ENCODE data around the gene NEURL2. TPM values are rescaled to one million over a fixed set of nuclear protein-coding genes. Genes with fewer than 3 reads are reported as not detected.

The NEURL2 gene
- total and polyA plus RNA-seq, 3 experiments from 2014 or later = 0.94 to 2.8 (median 2.7) TPM

- no peaks in the 10 kb centered on the region for H3K9me3 Mint-ChIP-seq
- peak in 2 of 5 donors; percentile 22 to 37 for DNase-seq
- peak overlapping the region; percentile 87 to 95 (median 92) for H3K4me3 Mint-ChIP-seq
- peaks cover 23% of the 10 kb centered on the region for H3K4me1 ChIP-seq (ENCODE audit: insufficient read depth, low read length)
- no peak overlapping the region for H3K27ac ChIP-seq (ENCODE audit: low read depth, low read length)
- no peaks in the 10 kb centered on the region for H3K27me3 ChIP-seq (ENCODE audit: insufficient read depth, low read length, poor library complexity, severe bottlenecking)
- peaks cover 8% of the 10 kb centered on the region for H3K36me3 ChIP-seq (ENCODE audit: insufficient read depth, low read length)
- peak overlapping the region; percentile 78 to 97 (median 87) for H3K27ac Mint-ChIP-seq
- peaks cover 3 to 45% (median 7%) of the 10 kb centered on the region in 3 donors for H3K36me3 Mint-ChIP-seq
- no peak overlapping the region for H3K4me3 ChIP-seq (ENCODE audit: low read length)
- peaks cover 28 to 47% (median 35%) of the 10 kb centered on the region in 3 donors for H3K4me1 Mint-ChIP-seq
- no peaks in the 10 kb centered on the region for H3K27me3 Mint-ChIP-seq
- H3K9me3 ChIP-seq (ENCODE audit: low read length) = no peaks in the 10 kb centered on the region
- ChIA-PET CTCF (interaction anchor here (0.8 to 7.1 kb wide), 4 partner anchors 25 to 94 kb away, joined by 3 to 39 read pairs (median 5); partner anchors contain the start of gene PCIF1), POLR2A (interaction anchor here (0.5 to 2.6 kb wide), 4 partner anchors 36 to 79 kb away, joined by 3 to 28 read pairs (median 4); partner anchors contain the start of genes ACOT8, PCIF1, ZNF335 and ZSWIM3)
Measured at GRCh38 chr20:45892828-45893500, 2.0 kb upstream of the NEURL2 start.

GRCh38 chr20:45892049-45892825, 1.2 kb upstream of the NEURL2 start:
- Mint-ChIP-seq H3K36me3 (peaks cover 0 to 38% (median 4%) of the 10 kb centered on the region in 3 donors), H3K27ac (peak overlapping the region; percentile 78 to 97 (median 87)), H3K4me1 (peaks cover 28 to 47% (median 39%) of the 10 kb centered on the region in 3 donors), H3K9me3 (no peaks in the 10 kb centered on the region), H3K27me3 (no peaks in the 10 kb centered on the region), H3K4me3 (peak overlapping the region; percentile 87 to 95 (median 92))
- H3K36me3 ChIP-seq (ENCODE audit: insufficient read depth, low read length) = peaks cover 5% of the 10 kb centered on the region
- ChIA-PET POLR2A (interaction anchor here (0.5 to 2.6 kb wide), 4 partner anchors 35 to 79 kb away, joined by 3 to 28 read pairs (median 4); partner anchors contain the start of genes ACOT8, PCIF1, ZNF335 and ZSWIM3), CTCF (interaction anchor here (0.8 to 7.1 kb wide), 6 partner anchors 20 to 93 kb away, joined by 3 to 39 read pairs (median 4); partner anchors contain the start of gene PCIF1)
- H3K27me3 ChIP-seq (ENCODE audit: insufficient read depth, low read length, poor library complexity, severe bottlenecking) = no peaks in the 10 kb centered on the region
- H3K4me1 ChIP-seq (ENCODE audit: insufficient read depth, low read length) = peaks cover 23% of the 10 kb centered on the region
- DNase-seq = no peak
- H3K9me3 ChIP-seq (ENCODE audit: low read length) = no peaks in the 10 kb centered on the region
- H3K27ac ChIP-seq (ENCODE audit: low read depth, low read length) = peak overlapping the region; percentile 53
- H3K4me3 ChIP-seq (ENCODE audit: low read length) = peak overlapping the region; percentile 85

DNA sequence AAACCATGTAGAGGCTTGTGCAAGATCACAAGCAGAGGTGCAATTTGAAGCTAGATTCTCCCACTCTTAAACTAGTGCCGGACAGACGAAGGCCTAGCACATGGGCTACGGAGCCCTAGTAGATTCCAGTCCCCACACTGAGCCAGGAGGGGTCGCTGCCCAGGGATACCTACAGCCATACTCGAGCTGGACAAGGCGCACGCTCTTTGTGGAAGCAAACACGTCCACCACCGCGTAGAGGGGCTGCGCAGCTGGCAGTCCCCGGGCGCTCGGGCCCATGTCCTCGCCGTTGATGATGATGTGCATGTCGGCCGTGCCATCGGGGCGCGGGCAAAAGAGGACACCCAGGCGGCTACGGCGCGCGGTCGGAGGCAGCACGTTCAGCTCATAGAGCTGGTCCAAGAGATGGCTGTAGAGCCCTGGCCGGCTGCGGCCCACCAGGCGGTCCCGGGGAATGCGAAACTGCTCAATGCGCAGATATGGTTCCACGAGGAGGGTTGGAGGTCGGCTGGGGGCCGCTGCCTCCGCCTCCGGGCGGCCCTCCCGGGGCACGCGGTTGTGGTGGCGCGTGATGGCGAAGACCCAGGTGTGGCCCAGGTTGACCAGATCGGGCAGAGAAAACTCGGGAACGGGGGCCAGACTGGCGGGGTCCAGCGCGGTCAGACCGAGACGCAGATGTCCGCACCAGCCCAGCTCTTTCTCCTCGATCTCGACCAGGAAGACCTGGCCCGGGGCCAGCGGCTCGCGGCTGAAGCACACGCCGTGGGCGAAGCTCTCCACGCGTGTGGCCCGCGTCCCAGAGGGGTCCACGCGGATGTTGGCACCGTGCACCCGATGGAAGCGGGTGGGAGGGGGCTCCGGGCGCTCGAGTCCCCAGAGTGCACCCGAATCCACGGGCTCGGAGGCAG, 677 bp downstream of the NEURL2 start:
- H3K27me3 ChIP-seq (ENCODE audit: insufficient read depth, low read length, poor library complexity, severe bottlenecking) = no peaks in the 10 kb centered on the region
- ChIA-PET CTCF (interaction anchor here (0.8 to 7.1 kb wide), 13 partner anchors 9 to 91 kb away, joined by 3 to 39 read pairs (median 4); partner anchors contain the start of genes PCIF1 and ZSWIM1), POLR2A (interaction anchor here (0.6 to 2.2 kb wide), 9 partner anchors 9 to 83 kb away, joined by 3 to 22 read pairs (median 3); partner anchors contain the start of genes PCIF1 and ZSWIM1)
- Mint-ChIP-seq H3K4me1 (peaks cover 29 to 48% (median 41%) of the 10 kb centered on the region in 3 donors), H3K9me3 (no peaks in the 10 kb centered on the region), H3K36me3 (peaks cover 0 to 27% (median 4%) of the 10 kb centered on the region in 3 donors), H3K4me3 (peak overlapping the region; percentile 87 to 95 (median 92)), H3K27me3 (no peaks in the 10 kb centered on the region), H3K27ac (peak overlapping the region; percentile 63 to 97 (median 83))
- no peaks in the 10 kb centered on the region for H3K36me3 ChIP-seq (ENCODE audit: insufficient read depth, low read length)
- peak overlapping the region; percentile 53 for H3K27ac ChIP-seq (ENCODE audit: low read depth, low read length)
- H3K4me1 ChIP-seq (ENCODE audit: insufficient read depth, low read length) = peaks cover 23% of the 10 kb centered on the region
- peak overlapping the region; percentile 85 for H3K4me3 ChIP-seq (ENCODE audit: low read length)
- no peaks in the 10 kb centered on the region for H3K9me3 ChIP-seq (ENCODE audit: low read length)
- DNase-seq = peak in 4 of 5 donors; percentile 19 to 59 (median 36)

- Histone ChIP-seq H3K27ac (ENCODE audit: low read depth, low read length) (no peak overlapping the region), H3K4me3 (ENCODE audit: low read length) (no peak overlapping the region), H3K36me3 (ENCODE audit: insufficient read depth, low read length) (peaks cover 4% of the 10 kb centered on the region), H3K9me3 (ENCODE audit: low read length) (no peaks in the 10 kb centered on the region), H3K4me1 (ENCODE audit: insufficient read depth, low read length) (peaks cover 29% of the 10 kb centered on the region), H3K27me3 (ENCODE audit: insufficient read depth, low read length, poor library complexity, severe bottlenecking) (no peaks in the 10 kb centered on the region)
- H3K36me3 Mint-ChIP-seq = peaks cover 0 to 25% (median 2%) of the 10 kb centered on the region in 3 donors
- no peaks in the 10 kb centered on the region for H3K27me3 Mint-ChIP-seq
- POLR2A ChIA-PET = no interaction called here
- CTCF ChIA-PET = interaction anchor here (2.6 to 7.1 kb wide), 2 partner anchors 46 to 82 kb away, joined by 12 to 39 read pairs; partner anchors contain the start of gene PCIF1
- peaks cover 31 to 51% (median 47%) of the 10 kb centered on the region in 3 donors for H3K4me1 Mint-ChIP-seq
- H3K4me3 Mint-ChIP-seq = peak overlapping the region in 3 of 7 donors; percentile 44 to 84 (median 48)
- no peaks in the 10 kb centered on the region for H3K9me3 Mint-ChIP-seq
- peak overlapping the region in 3 of 8 donors; percentile 45 to 83 (median 70) for H3K27ac Mint-ChIP-seq
- DNase-seq = no peak
Measured at GRCh38 chr20:45888681-45889080, 2.3 kb downstream of the NEURL2 start.

DNA sequence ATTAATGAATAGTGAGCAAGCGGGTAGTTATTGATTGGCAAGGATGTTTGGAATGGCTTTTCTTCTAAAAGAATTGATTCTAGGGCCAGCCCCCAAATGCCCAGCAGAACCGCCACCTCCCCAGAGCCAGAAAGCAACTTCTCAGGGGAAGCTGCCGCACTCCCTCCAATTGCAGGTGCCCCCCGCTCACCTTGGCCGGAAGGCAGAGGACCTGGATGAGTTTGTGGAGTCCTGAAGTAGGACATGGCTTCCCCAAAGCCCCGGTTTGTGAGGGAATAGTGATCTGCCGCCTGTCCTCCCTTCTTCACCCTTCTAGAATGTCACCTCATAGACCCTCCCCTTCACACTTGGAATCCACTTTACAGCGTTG, 3.7 kb downstream of the NEURL2 start, which contains the start of gene SPATA25:
SPATA25 (minus strand) TSS at position 277 of the 370 bp plus-strand sequence; CDS start at position 245, 32 bp downstream.
- Histone ChIP-seq H3K27me3 (ENCODE audit: insufficient read depth, low read length, poor library complexity, severe bottlenecking) (no peaks in the 10 kb centered on the region), H3K27ac (ENCODE audit: low read depth, low read length) (no peak within 1 kb of the TSS), H3K4me3 (ENCODE audit: low read length) (no peak within 1 kb of the TSS), H3K9me3 (ENCODE audit: low read length) (no peaks in the 10 kb centered on the region), H3K36me3 (ENCODE audit: insufficient read depth, low read length) (peaks cover 6% of the 10 kb centered on the region), H3K4me1 (ENCODE audit: insufficient read depth, low read length) (peaks cover 17% of the 10 kb centered on the region)
- peak in 1 of 5 donors; percentile 27 for DNase-seq
- no peaks in the 10 kb centered on the region for H3K27me3 Mint-ChIP-seq
- H3K36me3 Mint-ChIP-seq = peaks cover 0 to 31% (median 2%) of the 10 kb centered on the region in 3 donors
- peak within 1 kb of the TSS in 1 of 7 donors; percentile 84 for H3K4me3 Mint-ChIP-seq
- H3K27ac Mint-ChIP-seq = peak within 1 kb of the TSS in 5 of 8 donors; percentile 28 to 70 (median 51)
- POLR2A ChIA-PET = no interaction called here
- no peaks in the 10 kb centered on the region for H3K9me3 Mint-ChIP-seq
- CTCF ChIA-PET = interaction anchor here (7.1 kb wide), 1 partner anchor 47 kb away, joined by 39 read pairs; the partner anchor contains the start of gene PCIF1
- H3K4me1 Mint-ChIP-seq = peaks cover 29 to 51% (median 47%) of the 10 kb centered on the region in 3 donors

- no peak overlapping the region for H3K4me3 ChIP-seq (ENCODE audit: low read length)
- H3K4me1 ChIP-seq (ENCODE audit: insufficient read depth, low read length) = peaks cover 12% of the 10 kb centered on the region
- peak in 1 of 5 donors; percentile 39 for DNase-seq
- Mint-ChIP-seq H3K4me3 (peak overlapping the region in 1 of 7 donors; percentile 61), H3K27me3 (no peaks in the 10 kb centered on the region), H3K36me3 (peaks cover 0 to 33% (median 2%) of the 10 kb centered on the region in 3 donors), H3K4me1 (peaks cover 28 to 50% (median 45%) of the 10 kb centered on the region in 3 donors), H3K9me3 (no peaks in the 10 kb centered on the region), H3K27ac (peak overlapping the region in 3 of 8 donors; percentile 28 to 51 (median 48))
- ChIA-PET POLR2A (no interaction called here), CTCF (no interaction called here)
- peaks cover 6% of the 10 kb centered on the region for H3K36me3 ChIP-seq (ENCODE audit: insufficient read depth, low read length)
- no peaks in the 10 kb centered on the region for H3K9me3 ChIP-seq (ENCODE audit: low read length)
- no peaks in the 10 kb centered on the region for H3K27me3 ChIP-seq (ENCODE audit: insufficient read depth, low read length, poor library complexity, severe bottlenecking)
- no peak overlapping the region for H3K27ac ChIP-seq (ENCODE audit: low read depth, low read length)
Measured at GRCh38 chr20:45886590-45887345, 4.2 kb downstream of the NEURL2 start.

Data from CD8-positive, alpha-beta memory T cell (primary cell).